Caco-2 (cell line): ENCODE measurements around the gene RAPGEF2. TPM values are rescaled to one million over a fixed set of nuclear protein-coding genes. Genes with fewer than 3 reads are reported as not detected.

Experiments used
- BruUV-seq: library from RNA; stranded (reverse); fragments of 400-500 nt; replicated peaks from 2 replicates; lab custom pipeline; 2021; lab: Mats Ljungman, UMichigan
- CTCF ChIA-PET: fragments of 300-600 bp; sonication (Branson Sonifier 250); formaldehyde crosslinking; loops from one replicate; lab custom pipeline; 2022; ENCODE audit warnings: antibody characterized with exemption; lab: Charles Lee
- POLR2A ChIA-PET: fragments of 300-600 bp; sonication (Branson Sonifier 250); formaldehyde crosslinking; loops from one replicate; lab custom pipeline; 2022; ENCODE audit warnings: antibody characterized with exemption; lab: Charles Lee
- DNase-seq, 2 experiments: peaks; one replicate each; pipeline versions ENCODE4 v3.0.0 to v3.0.0-alpha.2; 2020 to 2022
- H3K27me3 ChIP-seq: replicated peaks from 2 replicates; pipeline ENCODE4 v1.6.0; 2011; ENCODE audit warnings: low read length; ENCODE audit not compliant: control insufficient read depth, insufficient read depth
- H3K36me3 ChIP-seq: 2 replicates; pipeline ENCODE4 v1.5.1; 2011; ENCODE audit warnings: low read length; ENCODE audit not compliant: control insufficient read depth, insufficient read depth
- H3K4me1 ChIP-seq: fragments of 250-450 bp; sonication (Bioruptor Pico); 2 replicates; pipeline ENCODE4 v1.5.1; 2020; ENCODE audit warnings: mild to moderate bottlenecking
- H3K4me3 ChIP-seq: 2 replicates; pipeline ENCODE4 v1.5.1; 2011; ENCODE audit warnings: low read depth, mild to moderate bottlenecking, control low read depth, low read length
- H3K9me3 ChIP-seq: fragments of 250-450 bp; sonication (Bioruptor Pico); 2 replicates; pipeline ENCODE4 v1.5.1; 2020; ENCODE audit warnings: mild to moderate bottlenecking, moderate library complexity
- H3K27ac Mint-ChIP-seq: one replicate; pipeline ENCODE4 v1.8.0; 2022; ENCODE audit warnings: mixed read lengths; ENCODE audit not compliant: unreplicated experiment
- H3K27me3 Mint-ChIP-seq: one replicate; pipeline ENCODE4 v1.8.0; 2022; ENCODE audit warnings: mixed read lengths; ENCODE audit not compliant: insufficient read depth, unreplicated experiment
- H3K36me3 Mint-ChIP-seq: one replicate; pipeline ENCODE4 v1.8.0; 2022; ENCODE audit warnings: mild to moderate bottlenecking, mixed read lengths; ENCODE audit not compliant: insufficient read depth, unreplicated experiment
- H3K4me1 Mint-ChIP-seq: one replicate; pipeline ENCODE4 v1.8.0; 2022; ENCODE audit warnings: low read depth, mixed read lengths; ENCODE audit not compliant: unreplicated experiment
- H3K4me3 Mint-ChIP-seq: one replicate; pipeline ENCODE4 v1.8.0; 2022; ENCODE audit warnings: mild to moderate bottlenecking, moderate library complexity, mixed read lengths; ENCODE audit not compliant: unreplicated experiment
- H3K9me3 Mint-ChIP-seq: one replicate; pipeline ENCODE4 v1.8.0; 2022; ENCODE audit warnings: mixed read lengths; ENCODE audit not compliant: unreplicated experiment
- intact Hi-C: fragments of 100-400 bp; cut with micrococcal nuclease; formaldehyde crosslinking; loops from one replicate; pipeline ENCODE4 v1.10.0; 2022; ENCODE audit not compliant: unreplicated experiment
- total RNA-seq: library from RNA; stranded (reverse); gene quantifications from 2 replicates; pipeline ENCODE4 v1.2.3, GENCODE V29; 2022
- TF ChIP-seq, protein P1 (sequence below), 2 experiments: fragments of 200-600 bp in 1 of 2; IDR thresholded peaks; 1 replicate in 1 of 2; 2 replicates in 1 of 2; pipeline versions ENCODE4 v1.5.1 to v1.8.0; 2011 to 2022; ENCODE audit warnings: antibody characterized with exemption in 1 of 2, control low read depth in 1 of 2, inconsistent platforms in 1 of 2, low read depth in 1 of 2, low read length in 1 of 2, mild to moderate bottlenecking in 1 of 2, moderate library complexity in 1 of 2; ENCODE audit not compliant: insufficient read depth in 1 of 2, severe bottlenecking in 1 of 2, unreplicated experiment in 1 of 2

The RAPGEF2 gene
- total RNA-seq, 1 experiment from 2014 or later = 67.6 TPM

DNA sequence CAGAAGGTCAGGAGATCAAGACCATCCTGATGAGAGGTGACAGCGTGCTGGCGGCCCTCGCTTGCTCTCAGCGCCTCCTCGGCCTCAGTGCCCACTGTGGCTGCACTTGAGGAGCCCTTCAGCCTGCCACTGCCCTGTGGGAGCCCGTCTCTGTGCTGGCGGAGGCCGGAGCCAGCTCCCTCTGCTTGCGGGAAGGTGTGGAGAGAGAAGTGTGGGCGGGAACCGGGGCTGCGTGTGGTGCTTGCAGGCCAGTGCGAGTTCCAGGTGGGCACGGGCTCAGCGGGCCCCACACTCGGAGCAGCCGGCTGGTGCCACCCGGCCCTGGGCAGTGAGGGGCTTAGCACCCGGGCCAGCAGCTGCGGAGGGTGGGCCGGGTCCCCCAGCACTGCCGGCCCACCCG is 286.9 kb downstream of the RAPGEF2 start:
- Histone ChIP-seq H3K9me3 (peaks cover 6% of the 10 kb centered on the region; the same call in 1 of the 2 replicates), H3K27me3 (no peaks in the 10 kb centered on the region), H3K4me1 (no peaks in the 10 kb centered on the region), H3K36me3 (no peaks in the 10 kb centered on the region), H3K4me3 (no peak overlapping the region)
- CTCF ChIA-PET = no interaction called here
- no peak for DNase-seq
- POLR2A ChIA-PET = no interaction called here
- intact Hi-C loops = no loop called here
- no peak overlapping the region for H3K27ac Mint-ChIP-seq
- H3K36me3 Mint-ChIP-seq = no peaks in the 10 kb centered on the region
- H3K9me3 Mint-ChIP-seq = peaks cover 14% of the 10 kb centered on the region
- no peak overlapping the region for H3K4me3 Mint-ChIP-seq
- TF ChIP-seq, protein P1, sequence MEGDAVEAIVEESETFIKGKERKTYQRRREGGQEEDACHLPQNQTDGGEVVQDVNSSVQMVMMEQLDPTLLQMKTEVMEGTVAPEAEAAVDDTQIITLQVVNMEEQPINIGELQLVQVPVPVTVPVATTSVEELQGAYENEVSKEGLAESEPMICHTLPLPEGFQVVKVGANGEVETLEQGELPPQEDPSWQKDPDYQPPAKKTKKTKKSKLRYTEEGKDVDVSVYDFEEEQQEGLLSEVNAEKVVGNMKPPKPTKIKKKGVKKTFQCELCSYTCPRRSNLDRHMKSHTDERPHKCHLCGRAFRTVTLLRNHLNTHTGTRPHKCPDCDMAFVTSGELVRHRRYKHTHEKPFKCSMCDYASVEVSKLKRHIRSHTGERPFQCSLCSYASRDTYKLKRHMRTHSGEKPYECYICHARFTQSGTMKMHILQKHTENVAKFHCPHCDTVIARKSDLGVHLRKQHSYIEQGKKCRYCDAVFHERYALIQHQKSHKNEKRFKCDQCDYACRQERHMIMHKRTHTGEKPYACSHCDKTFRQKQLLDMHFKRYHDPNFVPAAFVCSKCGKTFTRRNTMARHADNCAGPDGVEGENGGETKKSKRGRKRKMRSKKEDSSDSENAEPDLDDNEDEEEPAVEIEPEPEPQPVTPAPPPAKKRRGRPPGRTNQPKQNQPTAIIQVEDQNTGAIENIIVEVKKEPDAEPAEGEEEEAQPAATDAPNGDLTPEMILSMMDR (IDR thresholded peaks at IDR 0.05; ENCODE audit: insufficient read depth in 1 of 2, low read depth in 1 of 2, low read length in 1 of 2, severe bottlenecking in 1 of 2, unreplicated experiment in 1 of 2) = no peak
- no peaks in the 10 kb centered on the region for H3K27me3 Mint-ChIP-seq
- no peaks in the 10 kb centered on the region for H3K4me1 Mint-ChIP-seq
- no TSS peak for BruUV-seq

DNA sequence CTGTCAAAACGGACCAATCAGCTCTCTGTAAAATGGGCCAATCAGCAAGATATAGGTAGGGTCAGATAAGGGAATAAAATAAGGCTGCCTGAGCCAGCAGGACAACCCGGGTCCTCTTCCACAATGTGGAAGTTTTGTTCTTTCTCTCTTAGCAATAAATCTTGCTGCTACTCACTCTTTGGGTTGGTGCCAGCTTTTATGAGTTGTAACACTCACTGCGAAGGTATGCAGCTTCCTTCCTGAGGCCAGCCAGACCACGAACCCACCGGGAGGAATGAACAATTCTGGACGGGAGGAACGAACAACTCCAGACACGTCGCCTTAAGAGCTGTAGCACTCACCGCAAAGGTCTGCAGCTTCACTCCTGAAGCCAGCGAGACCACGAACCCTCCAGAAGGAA is 287.8 kb downstream of the RAPGEF2 start:
- ChIA-PET POLR2A (no interaction called here), CTCF (interaction anchor here (0.5 to 0.6 kb wide), 2 partner anchors 47 to 58 kb away, joined by 3 read pairs; no protein-coding TSS in a partner anchor)
- Histone ChIP-seq H3K36me3 (no peaks in the 10 kb centered on the region), H3K4me3 (no peak overlapping the region), H3K9me3 (peaks cover 6% of the 10 kb centered on the region), H3K4me1 (no peaks in the 10 kb centered on the region), H3K27me3 (no peaks in the 10 kb centered on the region)
- no peak for DNase-seq
- Mint-ChIP-seq H3K27ac (no peak overlapping the region), H3K4me3 (no peak overlapping the region), H3K4me1 (no peaks in the 10 kb centered on the region), H3K9me3 (peaks cover 14% of the 10 kb centered on the region), H3K36me3 (no peaks in the 10 kb centered on the region), H3K27me3 (no peaks in the 10 kb centered on the region)
- BruUV-seq = no TSS peak
- intact Hi-C loops = no loop called here
- TF ChIP-seq, protein P1 (IDR thresholded peaks at IDR 0.05; ENCODE audit: insufficient read depth in 1 of 2, low read depth in 1 of 2, low read length in 1 of 2, severe bottlenecking in 1 of 2, unreplicated experiment in 1 of 2) = no peak

DNA sequence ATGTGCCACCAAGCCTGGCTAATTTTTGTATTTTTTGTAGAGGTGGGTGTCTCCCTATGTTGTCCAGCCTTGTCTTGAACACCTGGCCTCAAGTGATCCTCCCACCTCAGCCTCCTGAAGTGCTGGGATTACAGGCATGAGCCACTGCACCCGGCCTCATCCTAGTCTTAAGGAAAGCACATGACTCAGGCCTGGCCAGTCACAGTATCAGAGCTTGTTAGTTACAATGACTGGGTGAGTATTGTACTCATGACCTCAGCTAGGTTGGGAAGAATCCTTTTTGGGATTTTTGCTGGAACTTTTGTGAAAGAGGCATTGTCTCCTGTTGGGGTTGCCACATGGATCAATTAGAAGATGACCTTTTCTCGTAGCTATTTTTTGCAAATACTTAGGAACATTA is 292.8 kb downstream of the RAPGEF2 start:
- Histone ChIP-seq H3K36me3 (no peaks in the 10 kb centered on the region), H3K9me3 (no peaks in the 10 kb centered on the region; the same call in 1 of the 2 replicates), H3K4me1 (no peaks in the 10 kb centered on the region), H3K27me3 (no peaks in the 10 kb centered on the region), H3K4me3 (no peak overlapping the region)
- ChIA-PET CTCF (no interaction called here), POLR2A (no interaction called here)
- no peak for DNase-seq
- no peaks in the 10 kb centered on the region for H3K36me3 Mint-ChIP-seq
- no peaks in the 10 kb centered on the region for H3K4me1 Mint-ChIP-seq
- H3K27me3 Mint-ChIP-seq = no peaks in the 10 kb centered on the region
- TF ChIP-seq, protein P1 (IDR thresholded peaks at IDR 0.05; ENCODE audit: insufficient read depth in 1 of 2, low read depth in 1 of 2, low read length in 1 of 2, severe bottlenecking in 1 of 2, unreplicated experiment in 1 of 2) = no peak
- no TSS peak for BruUV-seq
- H3K9me3 Mint-ChIP-seq = no peaks in the 10 kb centered on the region
- H3K4me3 Mint-ChIP-seq = no peak overlapping the region
- no peak overlapping the region for H3K27ac Mint-ChIP-seq
- intact Hi-C loops = no loop called here
